Natural killer cell treated with Interleukin-12 subunit alpha and Interleukin-12 subunit beta and Interleukin-15 and Interleukin-18, amount 100 ng/mL, for 72 hours (primary cell): ENCODE measurements around the gene NSMCE3. TPM values are rescaled to one million over a fixed set of nuclear protein-coding genes. Genes with fewer than 3 reads are reported as not detected.
A peak's percentile ranks its signal among the peaks of the same experiment; 100 is the strongest.

Source experiments
- ATAC-seq, 2 donors: fragments of 150-1000 bp; cut with Tn5 transposase in 1 of 2; sonication (Bioruptor Pico), chemical (Tn5 transposase) in 1 of 2; 2 replicates each; pipeline ENCODE4 v1.10.0; 2021
- DNase-seq: peaks from one replicate; pipeline ENCODE4 v3.0.0; 2022; ENCODE audit warnings: low spot score
- H3K27ac Mint-ChIP-seq, 2 donors: 1 replicate in 1 of 2; 2 replicates in 1 of 2; pipeline ENCODE4 v1.8.0; 2022; ENCODE audit warnings: mixed read lengths in 2 of 2, mild to moderate bottlenecking in 1 of 2, moderate library complexity in 1 of 2
- H3K27me3 Mint-ChIP-seq, 2 donors: 1 replicate in 1 of 2; 2 replicates in 1 of 2; pipeline ENCODE4 v1.8.0; 2022; ENCODE audit warnings: mixed read lengths in 2 of 2
- H3K36me3 Mint-ChIP-seq: one replicate; pipeline ENCODE4 v1.8.0; 2022; ENCODE audit warnings: mixed read lengths
- H3K4me1 Mint-ChIP-seq, 2 donors: 1 replicate in 1 of 2; 2 replicates in 1 of 2; pipeline ENCODE4 v1.8.0; 2022; ENCODE audit warnings: low read depth in 2 of 2, mixed read lengths in 2 of 2, mild to moderate bottlenecking in 1 of 2
- H3K4me3 Mint-ChIP-seq: one replicate; pipeline ENCODE4 v1.8.0; 2022; ENCODE audit warnings: mixed read lengths
- H3K9me3 Mint-ChIP-seq: 2 replicates; pipeline ENCODE4 v1.8.0; 2022; ENCODE audit warnings: mixed read lengths
- total RNA-seq, 2 donors: library from RNA; stranded (reverse); gene quantifications; one replicate each; pipeline ENCODE4 v1.2.3, GENCODE V29; 2022

The NSMCE3 gene
- total RNA-seq, 2 donors from 2014 or later, result 6.2 to 9.5 TPM

DNA sequence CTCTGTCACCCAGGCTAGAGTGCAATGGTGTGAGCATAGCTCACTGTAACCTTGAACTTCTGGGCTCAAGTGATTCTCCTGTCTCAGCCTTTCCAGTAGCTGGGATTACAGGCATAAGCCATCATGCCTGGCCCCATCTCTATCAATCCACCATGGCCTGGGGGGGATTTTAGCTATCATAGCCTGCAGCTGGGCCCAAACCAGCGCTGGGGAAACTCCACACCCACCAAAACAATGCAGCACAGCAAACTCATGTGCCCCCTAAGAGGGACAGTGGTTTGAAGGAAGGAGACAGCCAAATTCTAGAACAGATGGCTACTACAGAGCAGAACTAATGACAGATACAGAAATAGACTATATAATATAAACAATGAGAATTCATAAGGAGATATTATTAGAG lies 13.8 kb upstream of the NSMCE3 start:
- Mint-ChIP-seq H3K27me3 (peaks cover 43 to 63% of the 10 kb centered on the region in 2 donors), H3K4me1 (no peaks in the 10 kb centered on the region), H3K27ac (no peak overlapping the region), H3K9me3 (no peaks in the 10 kb centered on the region), H3K4me3 (no peak overlapping the region), H3K36me3 (peaks cover 5% of the 10 kb centered on the region)
- DNase-seq, result no peak
- ATAC-seq, result no peak

DNA sequence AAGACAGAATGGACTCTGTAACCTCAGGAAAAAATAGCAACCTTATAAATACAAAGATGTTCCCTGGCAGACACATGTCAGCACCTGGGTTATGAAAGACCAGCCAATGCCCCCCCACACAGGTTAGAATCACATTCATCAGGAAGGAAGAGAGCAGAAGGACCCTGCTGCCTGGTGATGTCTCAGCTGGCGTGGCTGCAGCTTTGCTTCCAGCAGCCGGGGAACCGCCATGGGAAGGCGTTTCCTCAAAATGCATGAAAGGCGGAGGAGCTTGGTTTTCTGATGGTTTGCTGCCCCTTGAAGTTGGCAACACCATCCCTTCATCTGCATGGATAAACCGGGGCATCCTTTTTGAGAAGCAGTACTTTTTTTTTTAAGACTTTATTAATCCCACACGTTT lies 10.9 kb upstream of the NSMCE3 start:
- no peak for ATAC-seq
- H3K4me3 Mint-ChIP-seq, result no peak overlapping the region
- peaks cover 33 to 46% of the 10 kb centered on the region in 2 donors for H3K27me3 Mint-ChIP-seq
- peaks cover 5% of the 10 kb centered on the region for H3K36me3 Mint-ChIP-seq
- no peak overlapping the region for H3K27ac Mint-ChIP-seq
- no peak for DNase-seq
- H3K9me3 Mint-ChIP-seq, result no peaks in the 10 kb centered on the region
- H3K4me1 Mint-ChIP-seq, result no peaks in the 10 kb centered on the region

- Mint-ChIP-seq H3K27me3 (peaks cover 21 to 28% of the 10 kb centered on the region in 2 donors), H3K4me1 (no peaks in the 10 kb centered on the region), H3K27ac (no peak overlapping the region), H3K4me3 (no peak overlapping the region), H3K36me3 (peaks cover 5% of the 10 kb centered on the region), H3K9me3 (no peaks in the 10 kb centered on the region)
- DNase-seq, result no peak
- ATAC-seq, result no peak
Observed at GRCh38 chr15:29278436-29279105, 8.9 kb upstream of the NSMCE3 start.

DNA sequence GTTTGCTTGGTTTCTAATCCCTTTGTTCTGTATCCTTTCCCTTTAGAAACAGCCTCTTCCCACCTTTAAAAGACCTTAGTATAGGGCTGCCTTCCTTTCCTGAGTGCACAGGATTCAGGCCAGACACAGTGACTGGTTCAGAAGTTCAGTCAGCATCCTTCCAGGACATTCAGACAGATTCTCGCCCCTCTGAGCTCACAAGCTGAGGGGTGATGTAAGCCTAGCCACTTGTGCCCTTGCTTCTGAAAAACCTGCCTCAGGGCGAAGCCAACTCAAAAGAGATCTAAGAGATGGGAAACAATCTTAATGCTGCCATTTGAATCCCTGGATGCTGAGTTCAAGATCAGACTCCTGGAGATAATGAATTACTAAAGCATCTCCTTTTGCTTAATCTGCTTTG lies 6.7 kb upstream of the NSMCE3 start:
- no peak for ATAC-seq
- no peak for DNase-seq
- Mint-ChIP-seq H3K9me3 (no peaks in the 10 kb centered on the region), H3K27me3 (peaks cover 8 to 10% of the 10 kb centered on the region in 2 donors), H3K27ac (no peak overlapping the region), H3K4me1 (no peaks in the 10 kb centered on the region), H3K4me3 (no peak overlapping the region), H3K36me3 (no peaks in the 10 kb centered on the region)

DNA sequence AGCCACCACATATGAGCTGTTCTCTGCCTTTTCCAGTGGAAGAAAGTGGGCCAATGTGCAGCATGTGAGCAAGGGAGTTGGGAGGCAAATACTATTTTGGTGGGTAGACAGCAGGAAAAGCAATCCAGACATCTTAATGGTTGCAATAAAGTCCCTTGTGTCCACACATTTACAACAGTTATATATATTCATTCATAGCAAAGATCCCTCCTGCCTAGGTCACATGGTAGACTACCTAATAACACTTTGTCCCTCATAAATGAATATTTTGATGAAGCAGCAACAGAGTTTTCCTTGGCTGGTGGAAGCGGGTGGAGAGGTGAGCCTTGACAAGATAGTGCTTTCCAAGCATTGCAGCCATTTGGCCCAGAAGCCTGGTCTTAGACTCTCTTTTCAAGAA lies 6.2 kb upstream of the NSMCE3 start:
- no peaks in the 10 kb centered on the region for H3K9me3 Mint-ChIP-seq
- DNase-seq (no peak), ATAC-seq (no peak)
- no peaks in the 10 kb centered on the region for H3K4me1 Mint-ChIP-seq
- no peaks in the 10 kb centered on the region for H3K36me3 Mint-ChIP-seq
- H3K4me3 Mint-ChIP-seq, result no peak overlapping the region
- H3K27ac Mint-ChIP-seq, result no peak overlapping the region
- peaks cover 8 to 10% of the 10 kb centered on the region in 2 donors for H3K27me3 Mint-ChIP-seq

- Mint-ChIP-seq H3K9me3 (no peaks in the 10 kb centered on the region), H3K36me3 (no peaks in the 10 kb centered on the region), H3K27ac (no peak overlapping the region), H3K4me1 (peaks cover 5 to 9% of the 10 kb centered on the region in 2 donors), H3K4me3 (no peak overlapping the region), H3K27me3 (peaks cover under 1 to 4% of the 10 kb centered on the region in 2 donors)
- DNase-seq (no peak), ATAC-seq (no peak)
Observed at GRCh38 chr15:29274946-29275345, 5.3 kb upstream of the NSMCE3 start.

DNA sequence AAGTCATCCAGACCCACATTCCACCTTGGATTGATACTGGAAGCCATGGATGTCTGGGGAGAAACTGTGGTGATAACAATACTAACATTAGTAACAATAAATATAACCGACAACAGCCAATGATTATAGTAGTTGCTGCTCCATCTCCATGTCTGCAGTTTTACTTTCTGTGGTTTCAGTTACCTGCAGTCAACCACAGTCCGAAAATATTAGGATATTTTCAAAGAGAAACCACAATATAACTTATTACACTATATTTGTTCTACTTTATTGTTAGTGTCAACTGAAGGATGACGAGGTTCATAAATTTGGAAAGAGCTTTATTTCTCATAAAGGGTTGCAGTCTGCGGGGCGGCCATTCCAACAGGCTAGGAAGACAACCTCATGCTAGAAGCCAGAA lies 2.6 kb upstream of the NSMCE3 start:
- Mint-ChIP-seq H3K9me3 (no peaks in the 10 kb centered on the region), H3K4me3 (no peak overlapping the region), H3K27ac (no peak overlapping the region), H3K4me1 (peaks cover 19 to 30% of the 10 kb centered on the region in 2 donors), H3K36me3 (no peaks in the 10 kb centered on the region), H3K27me3 (peaks cover 0 to 4% of the 10 kb centered on the region in 2 donors)
- DNase-seq, result no peak
- no peak for ATAC-seq

DNA sequence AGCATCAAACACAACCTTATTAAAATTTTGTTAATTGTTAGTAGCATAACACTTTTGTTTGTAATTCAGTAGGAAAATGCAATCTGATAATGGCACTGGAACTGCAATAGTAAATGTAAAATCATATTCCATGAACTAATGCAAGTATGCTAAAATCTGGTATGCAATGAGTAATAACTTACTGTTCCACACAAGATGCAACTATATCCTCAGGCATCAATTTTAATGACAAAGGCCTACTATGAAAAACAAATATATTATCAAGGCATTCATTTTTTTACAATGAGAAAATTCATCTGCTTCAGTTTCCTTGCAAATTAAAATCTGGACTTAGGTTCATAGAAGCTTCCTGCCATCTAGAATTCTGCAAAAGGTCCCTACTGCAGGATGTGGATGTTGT lies 1.4 kb upstream of the NSMCE3 start:
- ATAC-seq, result no peak
- peak overlapping the region; percentile 86 to 88 for H3K27ac Mint-ChIP-seq
- H3K9me3 Mint-ChIP-seq, result no peaks in the 10 kb centered on the region
- peaks cover 30 to 43% of the 10 kb centered on the region in 2 donors for H3K4me1 Mint-ChIP-seq
- H3K36me3 Mint-ChIP-seq, result no peaks in the 10 kb centered on the region
- H3K4me3 Mint-ChIP-seq, result peak overlapping the region; percentile 91
- DNase-seq, result no peak
- no peaks in the 10 kb centered on the region for H3K27me3 Mint-ChIP-seq

GRCh38 chr15:29270169-29270955 lies 740 bp upstream of the NSMCE3 start:
- DNase-seq (no peak), ATAC-seq (no peak)
- Mint-ChIP-seq H3K27me3 (no peaks in the 10 kb centered on the region), H3K4me3 (peak overlapping the region; percentile 91), H3K9me3 (no peaks in the 10 kb centered on the region), H3K27ac (peak overlapping the region; percentile 86 to 88), H3K36me3 (no peaks in the 10 kb centered on the region), H3K4me1 (peaks cover 35 to 48% of the 10 kb centered on the region in 2 donors)

DNA sequence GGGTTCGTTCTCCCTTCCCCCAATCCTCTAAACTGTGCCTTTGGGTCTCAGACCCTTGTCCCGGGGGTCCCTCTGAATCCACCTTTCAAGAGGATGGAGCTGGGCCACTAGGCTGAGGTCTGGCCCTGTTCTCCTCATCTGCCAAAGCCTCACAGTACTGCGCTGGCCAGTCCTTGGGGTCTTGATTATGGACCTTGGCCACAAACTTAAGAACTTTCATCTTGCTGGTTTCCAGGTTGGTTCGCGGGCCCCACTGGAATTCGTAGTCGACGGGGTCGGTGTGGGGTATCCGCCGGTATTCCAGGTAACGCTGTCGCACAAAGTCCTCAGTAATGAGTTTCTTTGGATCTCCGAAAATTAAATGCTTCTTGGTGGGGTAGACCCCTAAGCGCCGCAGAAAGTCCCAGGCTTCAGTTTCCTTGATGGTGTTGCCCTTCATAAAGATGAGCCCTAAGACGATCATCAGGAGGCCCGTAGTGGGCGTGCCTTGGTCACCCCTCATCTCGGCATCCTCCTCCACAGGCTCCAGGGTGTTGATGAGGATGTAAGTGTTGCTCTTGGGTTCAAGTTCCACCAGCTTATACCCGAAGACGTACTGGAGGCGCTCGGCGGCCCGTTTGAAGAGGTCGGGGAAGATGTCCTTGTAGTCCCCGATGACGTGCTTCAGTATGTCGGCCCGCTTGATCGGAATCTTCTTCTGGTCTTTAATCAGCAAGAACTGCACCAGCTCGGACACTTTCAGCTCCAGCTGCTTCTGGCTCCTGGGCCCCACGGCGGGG lies 727 bp downstream of the NSMCE3 start:
- H3K9me3 Mint-ChIP-seq, result no peaks in the 10 kb centered on the region
- H3K4me3 Mint-ChIP-seq, result peak overlapping the region; percentile 91
- no peaks in the 10 kb centered on the region for H3K27me3 Mint-ChIP-seq
- no peak for DNase-seq
- no peaks in the 10 kb centered on the region for H3K36me3 Mint-ChIP-seq
- H3K4me1 Mint-ChIP-seq, result peaks cover 35 to 48% of the 10 kb centered on the region in 2 donors
- H3K27ac Mint-ChIP-seq, result peak overlapping the region; percentile 86 to 88
- peak; percentile 61 to 64 for ATAC-seq

DNA sequence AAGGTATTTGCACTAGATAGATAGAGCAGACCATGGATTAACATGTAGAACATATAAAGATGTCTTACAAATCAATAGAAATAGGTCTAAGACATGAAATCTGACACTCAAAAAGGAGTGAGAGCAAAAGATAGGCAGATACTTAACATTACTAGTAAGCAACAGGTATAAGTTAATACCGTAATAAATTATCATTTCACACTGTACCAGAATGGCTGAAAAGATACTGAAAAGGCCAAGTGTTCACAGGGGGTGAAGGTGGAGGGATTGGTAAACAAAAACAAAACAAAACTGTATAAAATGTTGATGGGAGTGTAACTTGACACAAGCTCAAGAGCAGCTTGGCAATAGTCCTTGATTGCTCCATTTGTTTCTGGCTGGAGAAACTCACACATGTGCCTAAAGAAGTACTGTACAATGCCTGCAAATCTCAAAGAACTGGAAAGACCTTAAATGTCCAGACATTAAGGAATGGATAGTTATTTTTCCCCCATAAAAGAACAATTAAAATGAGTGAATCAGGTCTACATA lies 3.5 kb downstream of the NSMCE3 start:
- no peaks in the 10 kb centered on the region for H3K27me3 Mint-ChIP-seq
- no peak for ATAC-seq
- DNase-seq, result no peak
- no peak overlapping the region for H3K4me3 Mint-ChIP-seq
- H3K4me1 Mint-ChIP-seq, result peaks cover 35 to 48% of the 10 kb centered on the region in 2 donors
- H3K36me3 Mint-ChIP-seq, result no peaks in the 10 kb centered on the region
- H3K9me3 Mint-ChIP-seq, result no peaks in the 10 kb centered on the region
- H3K27ac Mint-ChIP-seq, result no peak overlapping the region

DNA sequence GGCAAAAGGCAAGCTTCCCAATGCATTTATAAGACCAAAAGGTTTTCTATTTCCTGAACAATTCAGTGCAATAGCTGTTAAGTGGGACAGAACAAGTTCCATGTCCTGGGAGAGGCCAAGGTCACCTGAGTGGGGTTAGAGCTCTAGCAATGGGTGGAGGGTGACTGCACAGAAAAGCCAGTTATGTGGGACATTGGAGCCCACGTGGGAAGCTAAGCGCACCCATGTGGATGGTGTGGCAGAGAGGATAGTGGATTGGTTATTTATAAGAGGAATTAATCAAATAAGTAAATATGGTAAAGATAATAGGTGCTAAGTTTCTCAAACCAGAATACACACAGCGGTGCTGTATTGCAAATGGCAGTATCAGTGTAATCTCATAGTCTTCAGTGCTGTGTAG lies 6.3 kb downstream of the NSMCE3 start:
- H3K36me3 Mint-ChIP-seq, result no peaks in the 10 kb centered on the region
- ATAC-seq (no peak), DNase-seq (no peak)
- no peaks in the 10 kb centered on the region for H3K9me3 Mint-ChIP-seq
- H3K4me3 Mint-ChIP-seq, result no peak overlapping the region
- H3K27ac Mint-ChIP-seq, result no peak overlapping the region
- peaks cover 19 to 27% of the 10 kb centered on the region in 2 donors for H3K4me1 Mint-ChIP-seq
- no peaks in the 10 kb centered on the region for H3K27me3 Mint-ChIP-seq

- DNase-seq (no peak), ATAC-seq (no peak)
- Mint-ChIP-seq H3K4me3 (no peak overlapping the region), H3K27me3 (no peaks in the 10 kb centered on the region), H3K9me3 (no peaks in the 10 kb centered on the region), H3K36me3 (no peaks in the 10 kb centered on the region), H3K27ac (no peak overlapping the region), H3K4me1 (peaks cover 19 to 23% of the 10 kb centered on the region in 2 donors)
Observed at GRCh38 chr15:29262738-29263137, 6.9 kb downstream of the NSMCE3 start.
